Pancreas (tissue), 10 donors: ENCODE measurements around the gene CCDC9. TPM values are rescaled to one million over a fixed set of nuclear protein-coding genes. Genes with fewer than 3 reads are reported as not detected.
A peak's percentile ranks its signal among the peaks of the same experiment; 100 is the strongest.

ENCODE experiments used
- ATAC-seq, 4 donors: fragments of 200-7000 bp; cut with Tn5 transposase; one replicate each; pipeline versions ENCODE4 v1.8.0 to v1.9.1; 2020; ENCODE audit warnings: mild to moderate bottlenecking in 4 of 4, moderate library complexity in 4 of 4
- DNase-seq, 6 donors: peaks; one replicate each; pipeline ENCODE4 v3.0.0-alpha.2; 2020
- FAIRE-seq: peaks from 2 replicates; lab custom pipeline; 2012; peaks lifted over from hg19 to GRCh38; lab: Jason Lieb, UNC
- H3K27ac ChIP-seq, 4 donors: fragments of 200-600 bp; sonication (generic); 1 replicate in 3 of 4; 2 replicates in 1 of 4; pipeline versions ENCODE4 v1.5.0 to v1.8.0; 2020
- H3K27me3 ChIP-seq, 4 donors: fragments of 200-600 bp; one replicate each; pipeline ENCODE4 v1.8.0; 2021
- H3K36me3 ChIP-seq, 3 donors: fragments of 200-600 bp; sonication (generic) in 1 of 3; one replicate each; pipeline versions ENCODE4 v1.5.0 to v1.8.0; 2020 to 2021
- H3K4me1 ChIP-seq, 3 donors: fragments of 200-600 bp; one replicate each; pipeline ENCODE4 v1.8.0; 2021
- H3K4me3 ChIP-seq, 4 donors: fragments of 200-600 bp; sonication (generic) in 2 of 4; one replicate each; pipeline versions ENCODE4 v1.5.0 to v1.8.0; 2020 to 2021
- H3K9me3 ChIP-seq, 4 donors: fragments of 200-600 bp; one replicate each; pipeline ENCODE4 v1.8.0; 2021
- WGBS, 2 donors: extraction: QIAGEN DNeasy Blood & Tissue Kit; methylation state at CpG; one replicate each; pipeline ENCODE4 v1.1.7; 2013; 5-methylcytosine and 5-hydroxymethylcytosine counted together
- intact Hi-C, 3 donors: fragments of 100-400 bp; cut with DNase I; formaldehyde crosslinking; loops; one replicate each; pipeline versions ENCODE4 v1.11.1 to v1.14.2; 2022
- polyA plus RNA-seq, 2 donors: library from polyadenylated mRNA; stranded (reverse); fragments of 200-250 nt; gene quantifications; one replicate each; pipeline ENCODE4 v1.2.3, GENCODE V29; 2013
- total RNA-seq, 6 donors: library from RNA; stranded (reverse); fragmentation: NEBNext Ultra II Directional in 4 of 6; extraction: Animal tissue kit (Norgen Biotek cat#: 25700) in 4 of 6; gene quantifications; one replicate each; pipeline versions ENCODE4 v1.2.1 to v1.2.4, GENCODE V29; 2021 to 2023
- TF ChIP-seq, protein P1 (sequence below), 4 donors: fragments of 200-600 bp; sonication (generic) in 3 of 4; IDR thresholded peaks; one replicate each; pipeline versions ENCODE4 v1.5.0 to v1.8.0; 2021; ENCODE audit warnings: antibody characterized with exemption in 4 of 4
- donor health status: healthy with polysubstance abuse.
- donor health status: DM: no; HTN: no; CAD: no; lungs with moderate emphysema.
- donor health status: DM: no; HTN: no; CAD: no.
- donor health status: control.
- donor health status: control.
- donor health status: Bipolar disorder and iron deficiency.
- donor health status: DM: yes; HTN: yes; CAD: no.
- donor health status: DM: no; HTN: no; CAD: no.
- donor health status: DM: no; HTN: no; CAD: no.
- donor health status: DM: yes; HTN: yes; CAD: no.

CCDC9 gene
- total and polyA plus RNA-seq, 8 donors: 24.6 to 102 (median 37.8) TPM

DNA sequence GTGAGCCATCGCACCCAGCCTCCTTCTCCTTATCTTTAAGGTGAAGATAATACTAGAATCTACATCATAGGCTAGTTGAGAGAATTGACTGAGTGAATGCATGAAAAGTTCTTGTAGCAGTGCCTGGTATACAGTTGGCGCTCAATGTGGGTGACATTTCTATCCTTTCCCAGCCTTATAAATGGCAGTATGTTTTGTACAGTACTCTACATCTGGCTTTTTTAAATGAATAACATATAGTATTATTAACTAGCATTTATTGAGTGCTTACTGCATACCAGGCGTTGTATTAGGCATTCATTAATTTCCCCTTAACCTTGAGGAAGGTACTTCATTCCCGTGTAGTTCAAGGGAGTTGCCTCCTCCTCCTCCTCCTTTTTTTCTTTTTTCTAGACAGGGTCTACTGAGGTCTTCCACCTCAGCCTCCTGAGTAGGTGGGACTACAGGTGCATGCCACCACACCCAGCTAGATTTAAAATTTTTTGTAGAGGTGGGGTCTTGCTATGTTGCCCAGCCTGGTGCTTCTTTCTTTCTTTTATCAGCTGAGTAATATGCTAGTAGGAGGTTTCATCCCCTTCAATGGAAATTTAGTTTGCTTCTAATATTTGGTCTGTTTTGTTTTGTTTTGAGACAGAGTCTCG lies 56.2 kb downstream of the CCDC9 start:
- 75 to 77% methylated on average over 5 of the region's 5 CpGs for WGBS, 2 donors
- Histone ChIP-seq H3K9me3 (no peaks in the 10 kb centered on the region), H3K36me3 (no peaks in the 10 kb centered on the region), H3K27ac (no peak overlapping the region), H3K4me3 (peak overlapping the region in 1 of 4 donors; percentile 5), H3K27me3 (no peaks in the 10 kb centered on the region), H3K4me1 (no peaks in the 10 kb centered on the region)
- ATAC-seq: no peak
- TF ChIP-seq, protein P1, sequence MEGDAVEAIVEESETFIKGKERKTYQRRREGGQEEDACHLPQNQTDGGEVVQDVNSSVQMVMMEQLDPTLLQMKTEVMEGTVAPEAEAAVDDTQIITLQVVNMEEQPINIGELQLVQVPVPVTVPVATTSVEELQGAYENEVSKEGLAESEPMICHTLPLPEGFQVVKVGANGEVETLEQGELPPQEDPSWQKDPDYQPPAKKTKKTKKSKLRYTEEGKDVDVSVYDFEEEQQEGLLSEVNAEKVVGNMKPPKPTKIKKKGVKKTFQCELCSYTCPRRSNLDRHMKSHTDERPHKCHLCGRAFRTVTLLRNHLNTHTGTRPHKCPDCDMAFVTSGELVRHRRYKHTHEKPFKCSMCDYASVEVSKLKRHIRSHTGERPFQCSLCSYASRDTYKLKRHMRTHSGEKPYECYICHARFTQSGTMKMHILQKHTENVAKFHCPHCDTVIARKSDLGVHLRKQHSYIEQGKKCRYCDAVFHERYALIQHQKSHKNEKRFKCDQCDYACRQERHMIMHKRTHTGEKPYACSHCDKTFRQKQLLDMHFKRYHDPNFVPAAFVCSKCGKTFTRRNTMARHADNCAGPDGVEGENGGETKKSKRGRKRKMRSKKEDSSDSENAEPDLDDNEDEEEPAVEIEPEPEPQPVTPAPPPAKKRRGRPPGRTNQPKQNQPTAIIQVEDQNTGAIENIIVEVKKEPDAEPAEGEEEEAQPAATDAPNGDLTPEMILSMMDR (IDR thresholded peaks at IDR 0.05): no peak
- intact Hi-C loops: no loop called here
- FAIRE-seq: no peak
- DNase-seq: no peak

DNA sequence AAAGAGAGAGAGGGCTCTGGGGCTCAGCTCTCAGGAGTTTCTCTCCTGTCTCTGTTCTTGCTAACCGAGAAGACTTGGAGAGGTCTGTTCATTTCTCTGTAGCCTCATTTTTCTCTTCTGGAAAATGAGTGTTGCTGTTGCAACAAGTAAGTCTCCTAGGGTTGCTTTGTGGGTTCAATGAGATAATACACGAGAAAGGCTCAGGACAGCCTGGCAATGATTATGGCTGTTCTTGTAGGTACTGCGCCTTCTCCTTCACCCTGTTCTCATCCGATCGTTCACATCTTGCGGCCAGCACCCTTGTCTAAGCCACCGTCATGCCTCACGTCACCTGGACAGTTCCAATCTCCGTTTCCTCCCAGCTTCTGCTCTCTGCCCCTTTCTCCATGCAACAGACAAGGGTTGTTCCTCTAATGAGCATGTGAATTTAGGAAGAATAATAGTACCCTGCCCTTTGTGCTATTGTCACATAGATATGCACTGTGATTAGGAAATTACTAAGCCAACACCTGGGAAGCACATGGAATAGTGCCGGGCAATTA lies 57.5 kb downstream of the CCDC9 start:
- ATAC-seq: no peak
- no peaks in the 10 kb centered on the region for H3K27me3 ChIP-seq
- no peaks in the 10 kb centered on the region for H3K9me3 ChIP-seq
- no peaks in the 10 kb centered on the region for H3K36me3 ChIP-seq
- no peaks in the 10 kb centered on the region for H3K4me1 ChIP-seq
- TF ChIP-seq, protein P1 (IDR thresholded peaks at IDR 0.05): no peak
- H3K4me3 ChIP-seq: no peak overlapping the region
- no peak for FAIRE-seq
- intact Hi-C loops: no loop called here
- 84 to 89% methylated on average over 10 of the region's 10 CpGs for WGBS, 2 donors
- no peak for DNase-seq
- peak overlapping the region in 1 of 4 donors; percentile 8 for H3K27ac ChIP-seq

DNA sequence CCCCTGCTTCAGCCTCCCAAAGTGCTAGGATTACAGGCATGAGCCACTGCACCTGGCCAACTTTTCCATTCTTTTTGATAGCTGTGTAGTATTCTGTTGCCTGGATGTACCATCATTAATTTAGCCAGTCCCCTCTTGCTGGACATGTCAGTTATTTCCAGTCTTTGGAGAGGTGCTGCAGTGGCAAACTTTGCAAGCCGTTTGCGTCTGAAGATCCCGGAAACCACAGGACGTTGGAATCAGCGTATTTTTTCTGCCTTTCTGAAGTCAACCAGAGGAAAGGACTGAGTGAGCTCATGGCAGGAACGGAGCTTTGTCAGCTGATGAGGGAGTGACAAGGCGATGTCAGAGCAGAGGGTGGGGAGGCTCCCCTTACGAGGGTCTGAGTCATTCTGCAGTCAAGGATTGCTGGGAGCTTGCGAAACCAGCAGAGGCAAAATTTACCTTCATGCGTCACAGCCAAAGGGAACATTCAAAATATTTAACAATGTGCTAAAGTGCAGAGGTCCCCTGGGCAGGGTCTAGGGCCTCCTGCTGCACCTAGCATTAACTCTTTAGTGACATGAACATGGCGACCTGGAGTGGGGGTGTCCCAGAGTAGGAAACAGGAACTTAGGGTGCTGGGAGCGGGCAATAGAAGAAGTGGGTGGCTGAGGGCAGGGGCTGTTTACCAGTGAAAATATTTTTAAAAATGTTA lies 58.9 kb downstream of the CCDC9 start:
- ATAC-seq: peak in 3 of 4 donors; percentile 64 to 80 (median 78)
- Histone ChIP-seq H3K9me3 (no peaks in the 10 kb centered on the region), H3K27ac (peak overlapping the region in 2 of 4 donors; percentile 44 to 53), H3K4me3 (no peak overlapping the region), H3K4me1 (no peaks in the 10 kb centered on the region), H3K27me3 (no peaks in the 10 kb centered on the region), H3K36me3 (no peaks in the 10 kb centered on the region)
- TF ChIP-seq, protein P1 (IDR thresholded peaks at IDR 0.05): no peak
- DNase-seq: peak in 2 of 6 donors; percentile 36 to 67
- FAIRE-seq: no peak
- WGBS, 2 donors: 47 to 48% methylated on average over 12 of the region's 12 CpGs
- intact Hi-C loops: no loop called here

DNA sequence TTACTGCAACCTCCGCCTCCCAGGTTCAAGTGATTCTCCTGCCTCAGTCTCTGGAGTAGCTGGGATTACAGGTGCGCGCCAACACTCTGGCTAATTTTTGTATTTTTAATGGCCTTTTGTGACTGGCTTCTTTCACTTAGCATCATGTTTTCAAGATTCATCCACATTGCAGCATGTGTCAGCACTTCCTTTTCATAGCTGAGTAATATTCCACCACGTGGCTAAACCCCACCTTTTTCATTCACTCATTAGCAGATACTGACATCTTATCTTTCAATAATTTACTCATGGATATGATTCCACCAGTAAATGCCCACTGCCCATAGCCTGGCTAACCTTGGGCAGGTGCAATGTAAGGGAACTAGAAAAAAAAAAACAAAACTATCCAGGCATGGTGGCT lies 60.2 kb downstream of the CCDC9 start:
- intact Hi-C loops: no loop called here
- no peaks in the 10 kb centered on the region for H3K4me1 ChIP-seq
- TF ChIP-seq, protein P1 (IDR thresholded peaks at IDR 0.05): no peak
- no peak overlapping the region for H3K4me3 ChIP-seq
- no peak overlapping the region for H3K27ac ChIP-seq
- ATAC-seq (no peak), FAIRE-seq (no peak), DNase-seq (no peak)
- H3K9me3 ChIP-seq: no peaks in the 10 kb centered on the region
- H3K36me3 ChIP-seq: no peaks in the 10 kb centered on the region
- no peaks in the 10 kb centered on the region for H3K27me3 ChIP-seq
- 82 to 83% methylated on average over 4 of the region's 4 CpGs for WGBS, 2 donors
